GM23338 (cell line): Measurements from ENCODE around the gene CIAO3. TPM values are rescaled to one million over a fixed set of nuclear protein-coding genes. Genes with fewer than 3 reads are reported as not detected.
A peak's percentile ranks its signal among the peaks of the same experiment; 100 is the strongest.

Source experiments
- ATAC-seq: fragments of 200-7000 bp; cut with Tn5 transposase; 3 replicates; pipeline ENCODE4 v1.9.1; 2020
- DNase-seq: peaks from one replicate; pipeline ENCODE4 v3.0.0-alpha.2; 2015; ENCODE audit warnings: low spot score
- H2AFZ ChIP-seq: fragments of 200-600 bp; sonication (generic); 2 replicates; pipeline ENCODE4 v1.8.0; 2016; ENCODE audit warnings: antibody characterized with exemption, mild to moderate bottlenecking, moderate library complexity
- H3F3A ChIP-seq: fragments of 200-600 bp; sonication (generic); replicated peaks from 2 replicates; pipeline ENCODE4 v1.8.0; 2017; ENCODE audit warnings: antibody characterized with exemption, mixed run types, low read depth
- H3K27ac ChIP-seq: fragments of 200-600 bp; sonication (generic); 2 replicates; pipeline ENCODE4 v1.6.1; 2016; ENCODE audit warnings: low read depth
- H3K27me3 ChIP-seq: fragments of 200-600 bp; sonication (generic); 2 replicates; pipeline ENCODE4 v1.8.0; 2016; ENCODE audit warnings: mild to moderate bottlenecking, mixed run types, moderate library complexity; ENCODE audit not compliant: insufficient read depth
- H3K36me3 ChIP-seq: fragments of 200-600 bp; sonication (generic); 2 replicates; pipeline ENCODE4 v1.8.0; 2016; ENCODE audit warnings: mild to moderate bottlenecking; ENCODE audit not compliant: insufficient read depth
- H3K4me1 ChIP-seq: fragments of 200-600 bp; sonication (generic); 2 replicates; pipeline ENCODE4 v1.8.0; 2016; ENCODE audit warnings: mild to moderate bottlenecking, moderate library complexity; ENCODE audit not compliant: insufficient read depth
- H3K4me2 ChIP-seq: fragments of 200-600 bp; sonication (generic); 2 replicates; pipeline ENCODE4 v1.7.1; 2017; ENCODE audit warnings: mixed run types
- H3K4me3 ChIP-seq: fragments of 200-600 bp; sonication (generic); 2 replicates; pipeline ENCODE4 v1.6.1; 2016; ENCODE audit warnings: mixed run types
- H3K79me2 ChIP-seq: fragments of 200-600 bp; sonication (generic); replicated peaks from 2 replicates; pipeline ENCODE4 v1.8.0; 2017; ENCODE audit warnings: mild to moderate bottlenecking; ENCODE audit not compliant: insufficient read depth
- H3K9me2 ChIP-seq: fragments of 200-600 bp; sonication (generic); 2 replicates; pipeline ENCODE4 v1.8.0; 2017; ENCODE audit not compliant: insufficient read depth
- H4K20me1 ChIP-seq: fragments of 200-600 bp; sonication (generic); replicated peaks from 2 replicates; pipeline ENCODE4 v1.8.0; 2017; ENCODE audit warnings: mild to moderate bottlenecking; ENCODE audit not compliant: insufficient read depth
- H3K27ac Mint-ChIP-seq: 2 replicates; pipeline ENCODE4 v1.8.0; 2020; ENCODE audit warnings: inconsistent platforms, mild to moderate bottlenecking, moderate library complexity, mixed read lengths
- H3K27me3 Mint-ChIP-seq: 3 replicates; pipeline ENCODE4 v1.8.0; 2022; ENCODE audit warnings: low read depth, mild to moderate bottlenecking, moderate library complexity, mixed read lengths, inconsistent platforms; ENCODE audit not compliant: insufficient read depth, poor library complexity
- H3K36me3 Mint-ChIP-seq: 3 replicates; pipeline ENCODE4 v1.8.0; 2021; ENCODE audit warnings: low read depth, mild to moderate bottlenecking, inconsistent platforms, moderate library complexity, mixed read lengths
- H3K4me1 Mint-ChIP-seq: 3 replicates; pipeline ENCODE4 v1.8.0; 2020; ENCODE audit warnings: mild to moderate bottlenecking, inconsistent platforms, mixed read lengths
- H3K4me3 Mint-ChIP-seq: 3 replicates; pipeline ENCODE4 v1.8.0; 2021; ENCODE audit warnings: moderate library complexity, mild to moderate bottlenecking, inconsistent platforms, mixed read lengths
- H3K9me3 Mint-ChIP-seq: 3 replicates; pipeline ENCODE4 v1.8.0; 2020; ENCODE audit warnings: moderate library complexity, mild to moderate bottlenecking, inconsistent platforms, mixed read lengths
- CREB1 ChIP-seq: fragments of 250-450 bp; sonication (Bioruptor Pico); IDR thresholded peaks from 2 replicates; pipeline ENCODE4 v1.5.0; 2020; ENCODE audit warnings: low read depth, mild to moderate bottlenecking, moderate library complexity
- EZH2phosphoT487 ChIP-seq: fragments of 200-600 bp; sonication (generic); IDR thresholded peaks from one replicate; pipeline ENCODE4 v1.8.1; 2018; ENCODE audit warnings: antibody characterized with exemption; ENCODE audit not compliant: unreplicated experiment
- JUNB ChIP-seq: IDR thresholded peaks from one replicate; pipeline ENCODE4 v1.6.1; 2016; ENCODE audit warnings: antibody characterized with exemption; ENCODE audit not compliant: unreplicated experiment
- POLR2AphosphoS5 ChIP-seq: IDR thresholded peaks from 2 replicates; pipeline ENCODE4 v1.6.1; 2016; ENCODE audit warnings: antibody characterized with exemption, low read depth
- STAT1 ChIP-seq: IDR thresholded peaks from one replicate; pipeline ENCODE4 v1.6.1; 2016; ENCODE audit warnings: antibody characterized with exemption; ENCODE audit not compliant: unreplicated experiment
- polyA plus RNA-seq: library from polyadenylated mRNA; unstranded; fragments of >200 nt; fragmentation: Nextera tagmentation; extraction: Ambion mirVana; gene quantifications from 2 replicates; pipeline ENCODE4 v1.2.1, GENCODE V29; 2016
- total RNA-seq: library from RNA; depleted of rRNA; stranded (reverse); fragments of >200 nt; shearing (Covaris generic); gene quantifications from 2 replicates; pipeline ENCODE4 v1.2.3, GENCODE V29; 2014
- TF ChIP-seq, protein P1 (sequence below): IDR thresholded peaks from 2 replicates; pipeline ENCODE4 v1.6.1; 2016; ENCODE audit warnings: antibody characterized with exemption
- TF ChIP-seq, protein P2 (sequence below), 2 experiments: fragments of 200-600 bp in 1 of 2; sonication (generic) in 1 of 2; conservative IDR thresholded peaks; 2 replicates each; pipeline versions ENCODE4 v1.5.1 to v1.6.1; 2016 to 2017; ENCODE audit warnings: antibody characterized with exemption in 2 of 2, low read depth in 2 of 2, mild to moderate bottlenecking in 2 of 2, moderate library complexity in 1 of 2
- TF ChIP-seq, protein P3 (sequence below): fragments of 250-450 bp; sonication (Bioruptor Pico); IDR thresholded peaks from 2 replicates; pipeline ENCODE4 v1.5.0; 2020; ENCODE audit warnings: mild to moderate bottlenecking, moderate library complexity

Gene CIAO3
- total and polyA plus RNA-seq, 2 experiments from 2014 or later: 13.0 to 42.3 TPM

DNA sequence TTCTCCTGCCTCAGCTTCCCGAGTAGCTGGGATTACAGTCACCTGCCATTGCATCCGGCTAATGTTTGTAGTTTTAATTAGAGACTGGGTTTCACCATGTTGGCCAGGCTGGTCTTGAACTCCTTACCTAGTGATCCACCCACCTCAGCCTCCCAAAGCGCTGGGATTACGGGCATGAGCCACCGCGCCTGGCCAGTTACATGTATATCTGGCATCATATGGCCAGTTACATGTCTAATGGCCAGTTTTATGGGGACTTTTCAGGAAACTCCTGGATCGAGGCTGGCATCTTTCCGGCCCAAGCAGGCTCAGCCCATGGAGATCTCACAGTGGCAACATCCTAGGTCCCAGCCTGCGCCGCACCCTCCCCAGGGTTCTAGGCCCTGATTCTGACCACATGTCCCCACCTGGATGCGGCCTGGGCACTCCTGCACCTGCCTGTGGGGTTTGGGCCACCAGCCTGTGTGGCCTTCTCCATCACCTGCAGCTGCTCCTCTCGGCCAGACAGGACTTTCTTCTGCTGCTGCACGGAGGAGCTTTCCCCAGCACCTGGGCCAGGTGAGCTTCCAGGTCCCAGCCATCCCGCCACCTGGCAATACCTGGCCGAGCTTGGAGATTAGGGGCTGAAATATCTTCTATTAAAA is 1.3 kb upstream of the CIAO3 start:
- Mint-ChIP-seq H3K27me3 (peaks cover 17% of the 10 kb centered on the region), H3K4me3 (peak overlapping the region; percentile 82), H3K27ac (no peak overlapping the region), H3K9me3 (no peaks in the 10 kb centered on the region), H3K36me3 (peaks cover 12% of the 10 kb centered on the region), H3K4me1 (peaks cover 13% of the 10 kb centered on the region)
- H3K4me1 ChIP-seq: no peaks in the 10 kb centered on the region; the same call in 1 of the 2 replicates
- no peaks in the 10 kb centered on the region for H3K79me2 ChIP-seq
- H3K4me2 ChIP-seq: 0 out of 2 replicates have a peak overlapping the region, but pooled peaks have one; percentile 84
- H3K27me3 ChIP-seq: no peaks in the 10 kb centered on the region
- no peak for ATAC-seq
- H3K36me3 ChIP-seq: no peaks in the 10 kb centered on the region
- no peak overlapping the region for H2AFZ ChIP-seq
- no peaks in the 10 kb centered on the region for H3K9me2 ChIP-seq
- DNase-seq: no peak
- TF ChIP-seq, protein P1, sequence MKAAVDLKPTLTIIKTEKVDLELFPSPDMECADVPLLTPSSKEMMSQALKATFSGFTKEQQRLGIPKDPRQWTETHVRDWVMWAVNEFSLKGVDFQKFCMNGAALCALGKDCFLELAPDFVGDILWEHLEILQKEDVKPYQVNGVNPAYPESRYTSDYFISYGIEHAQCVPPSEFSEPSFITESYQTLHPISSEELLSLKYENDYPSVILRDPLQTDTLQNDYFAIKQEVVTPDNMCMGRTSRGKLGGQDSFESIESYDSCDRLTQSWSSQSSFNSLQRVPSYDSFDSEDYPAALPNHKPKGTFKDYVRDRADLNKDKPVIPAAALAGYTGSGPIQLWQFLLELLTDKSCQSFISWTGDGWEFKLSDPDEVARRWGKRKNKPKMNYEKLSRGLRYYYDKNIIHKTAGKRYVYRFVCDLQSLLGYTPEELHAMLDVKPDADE: no peak
- TF ChIP-seq, protein P2, sequence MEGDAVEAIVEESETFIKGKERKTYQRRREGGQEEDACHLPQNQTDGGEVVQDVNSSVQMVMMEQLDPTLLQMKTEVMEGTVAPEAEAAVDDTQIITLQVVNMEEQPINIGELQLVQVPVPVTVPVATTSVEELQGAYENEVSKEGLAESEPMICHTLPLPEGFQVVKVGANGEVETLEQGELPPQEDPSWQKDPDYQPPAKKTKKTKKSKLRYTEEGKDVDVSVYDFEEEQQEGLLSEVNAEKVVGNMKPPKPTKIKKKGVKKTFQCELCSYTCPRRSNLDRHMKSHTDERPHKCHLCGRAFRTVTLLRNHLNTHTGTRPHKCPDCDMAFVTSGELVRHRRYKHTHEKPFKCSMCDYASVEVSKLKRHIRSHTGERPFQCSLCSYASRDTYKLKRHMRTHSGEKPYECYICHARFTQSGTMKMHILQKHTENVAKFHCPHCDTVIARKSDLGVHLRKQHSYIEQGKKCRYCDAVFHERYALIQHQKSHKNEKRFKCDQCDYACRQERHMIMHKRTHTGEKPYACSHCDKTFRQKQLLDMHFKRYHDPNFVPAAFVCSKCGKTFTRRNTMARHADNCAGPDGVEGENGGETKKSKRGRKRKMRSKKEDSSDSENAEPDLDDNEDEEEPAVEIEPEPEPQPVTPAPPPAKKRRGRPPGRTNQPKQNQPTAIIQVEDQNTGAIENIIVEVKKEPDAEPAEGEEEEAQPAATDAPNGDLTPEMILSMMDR (conservative IDR thresholded peaks at IDR 0.05; ENCODE audit: low read depth in 2 of 2): no peak
- no peak overlapping the region for H3K27ac ChIP-seq
- H3K4me3 ChIP-seq: no peak overlapping the region
- H3F3A ChIP-seq: 0 out of 2 replicates have a peak, but pooled peaks cover 6% of the 10 kb centered on the region
- no peaks in the 10 kb centered on the region for H4K20me1 ChIP-seq

DNA sequence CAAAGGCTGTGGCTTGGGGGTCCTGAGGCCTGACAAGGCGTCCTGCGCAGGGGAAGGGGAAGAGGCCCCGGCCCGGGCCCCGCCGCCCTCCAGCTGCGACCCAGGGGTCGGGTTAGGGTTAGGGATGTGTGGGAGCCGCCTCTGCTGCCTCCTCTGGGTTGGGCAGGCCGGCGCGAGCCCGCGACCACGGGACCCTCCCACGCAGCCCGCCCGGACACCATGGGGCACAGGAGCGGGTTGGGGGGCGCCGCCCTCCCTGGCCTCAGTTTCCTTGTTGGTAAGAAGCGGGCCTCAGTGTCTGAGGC is 386 bp downstream of the CIAO3 start:
- Mint-ChIP-seq H3K4me3 (peak overlapping the region; percentile 76), H3K9me3 (no peaks in the 10 kb centered on the region), H3K4me1 (peaks cover 13% of the 10 kb centered on the region), H3K36me3 (peaks cover 19% of the 10 kb centered on the region), H3K27me3 (peaks cover 17% of the 10 kb centered on the region), H3K27ac (no peak overlapping the region)
- H3K9me2 ChIP-seq: no peaks in the 10 kb centered on the region
- no peaks in the 10 kb centered on the region for H3K79me2 ChIP-seq
- H3K4me2 ChIP-seq: peak overlapping the region; percentile 95
- H3K4me1 ChIP-seq: no peaks in the 10 kb centered on the region; the same call in 1 of the 2 replicates
- H4K20me1 ChIP-seq: no peaks in the 10 kb centered on the region
- no peaks in the 10 kb centered on the region for H3K36me3 ChIP-seq
- H3F3A ChIP-seq: 0 out of 2 replicates have a peak, but pooled peaks cover 6% of the 10 kb centered on the region
- ATAC-seq (peak; percentile 36), DNase-seq (no peak)
- no peaks in the 10 kb centered on the region for H3K27me3 ChIP-seq
- no peak overlapping the region for H3K27ac ChIP-seq
- H3K4me3 ChIP-seq: peak overlapping the region; percentile 96
- peak overlapping the region; percentile 81 for H2AFZ ChIP-seq
- TF ChIP-seq, protein P1: no peak
- TF ChIP-seq, protein P2 (conservative IDR thresholded peaks at IDR 0.05; ENCODE audit: low read depth in 2 of 2): no peak
- TF ChIP-seq, protein P3, sequence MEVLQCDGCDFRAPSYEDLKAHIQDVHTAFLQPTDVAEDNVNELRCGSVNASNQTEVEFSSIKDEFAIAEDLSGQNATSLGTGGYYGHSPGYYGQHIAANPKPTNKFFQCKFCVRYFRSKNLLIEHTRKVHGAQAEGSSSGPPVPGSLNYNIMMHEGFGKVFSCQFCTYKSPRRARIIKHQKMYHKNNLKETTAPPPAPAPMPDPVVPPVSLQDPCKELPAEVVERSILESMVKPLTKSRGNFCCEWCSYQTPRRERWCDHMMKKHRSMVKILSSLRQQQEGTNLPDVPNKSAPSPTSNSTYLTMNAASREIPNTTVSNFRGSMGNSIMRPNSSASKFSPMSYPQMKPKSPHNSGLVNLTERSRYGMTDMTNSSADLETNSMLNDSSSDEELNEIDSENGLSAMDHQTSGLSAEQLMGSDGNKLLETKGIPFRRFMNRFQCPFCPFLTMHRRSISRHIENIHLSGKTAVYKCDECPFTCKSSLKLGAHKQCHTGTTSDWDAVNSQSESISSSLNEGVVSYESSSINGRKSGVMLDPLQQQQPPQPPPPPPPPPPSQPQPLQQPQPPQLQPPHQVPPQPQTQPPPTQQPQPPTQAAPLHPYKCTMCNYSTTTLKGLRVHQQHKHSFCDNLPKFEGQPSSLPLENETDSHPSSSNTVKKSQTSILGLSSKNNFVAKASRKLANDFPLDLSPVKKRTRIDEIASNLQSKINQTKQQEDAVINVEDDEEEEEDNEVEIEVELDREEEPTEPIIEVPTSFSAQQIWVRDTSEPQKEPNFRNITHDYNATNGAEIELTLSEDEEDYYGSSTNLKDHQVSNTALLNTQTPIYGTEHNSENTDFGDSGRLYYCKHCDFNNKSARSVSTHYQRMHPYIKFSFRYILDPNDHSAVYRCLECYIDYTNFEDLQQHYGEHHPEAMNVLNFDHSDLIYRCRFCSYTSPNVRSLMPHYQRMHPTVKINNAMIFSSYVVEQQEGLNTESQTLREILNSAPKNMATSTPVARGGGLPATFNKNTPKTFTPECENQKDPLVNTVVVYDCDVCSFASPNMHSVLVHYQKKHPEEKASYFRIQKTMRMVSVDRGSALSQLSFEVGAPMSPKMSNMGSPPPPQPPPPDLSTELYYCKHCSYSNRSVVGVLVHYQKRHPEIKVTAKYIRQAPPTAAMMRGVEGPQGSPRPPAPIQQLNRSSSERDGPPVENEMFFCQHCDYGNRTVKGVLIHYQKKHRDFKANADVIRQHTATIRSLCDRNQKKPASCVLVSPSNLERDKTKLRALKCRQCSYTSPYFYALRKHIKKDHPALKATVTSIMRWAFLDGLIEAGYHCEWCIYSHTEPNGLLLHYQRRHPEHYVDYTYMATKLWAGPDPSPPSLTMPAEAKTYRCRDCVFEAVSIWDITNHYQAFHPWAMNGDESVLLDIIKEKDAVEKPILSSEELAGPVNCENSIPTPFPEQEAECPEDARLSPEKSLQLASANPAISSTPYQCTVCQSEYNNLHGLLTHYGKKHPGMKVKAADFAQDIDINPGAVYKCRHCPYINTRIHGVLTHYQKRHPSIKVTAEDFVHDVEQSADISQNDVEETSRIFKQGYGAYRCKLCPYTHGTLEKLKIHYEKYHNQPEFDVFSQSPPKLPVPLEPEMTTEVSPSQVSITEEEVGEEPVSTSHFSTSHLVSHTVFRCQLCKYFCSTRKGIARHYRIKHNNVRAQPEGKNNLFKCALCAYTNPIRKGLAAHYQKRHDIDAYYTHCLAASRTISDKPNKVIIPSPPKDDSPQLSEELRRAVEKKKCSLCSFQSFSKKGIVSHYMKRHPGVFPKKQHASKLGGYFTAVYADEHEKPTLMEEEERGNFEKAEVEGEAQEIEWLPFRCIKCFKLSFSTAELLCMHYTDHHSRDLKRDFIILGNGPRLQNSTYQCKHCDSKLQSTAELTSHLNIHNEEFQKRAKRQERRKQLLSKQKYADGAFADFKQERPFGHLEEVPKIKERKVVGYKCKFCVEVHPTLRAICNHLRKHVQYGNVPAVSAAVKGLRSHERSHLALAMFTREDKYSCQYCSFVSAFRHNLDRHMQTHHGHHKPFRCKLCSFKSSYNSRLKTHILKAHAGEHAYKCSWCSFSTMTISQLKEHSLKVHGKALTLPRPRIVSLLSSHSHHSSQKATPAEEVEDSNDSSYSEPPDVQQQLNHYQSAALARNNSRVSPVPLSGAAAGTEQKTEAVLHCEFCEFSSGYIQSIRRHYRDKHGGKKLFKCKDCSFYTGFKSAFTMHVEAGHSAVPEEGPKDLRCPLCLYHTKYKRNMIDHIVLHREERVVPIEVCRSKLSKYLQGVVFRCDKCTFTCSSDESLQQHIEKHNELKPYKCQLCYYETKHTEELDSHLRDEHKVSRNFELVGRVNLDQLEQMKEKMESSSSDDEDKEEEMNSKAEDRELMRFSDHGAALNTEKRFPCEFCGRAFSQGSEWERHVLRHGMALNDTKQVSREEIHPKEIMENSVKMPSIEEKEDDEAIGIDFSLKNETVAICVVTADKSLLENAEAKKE (CRISPR knock-in tag): no peak
- TF ChIP-seq STAT1: no peak
- no peak for TF ChIP-seq JUNB
- TF ChIP-seq POLR2AphosphoS5: no peak
- TF ChIP-seq EZH2phosphoT487: no peak
- TF ChIP-seq CREB1 (CRISPR knock-in tag): no peak
